Adrenal gland (tissue), 12 donors: ENCODE measurements around the gene PLCG2. TPM values are rescaled to one million over a fixed set of nuclear protein-coding genes. Genes with fewer than 3 reads are reported as not detected.

Source experiments
- DNase-seq, 7 donors: peaks; one replicate each; pipeline ENCODE4 v3.0.0-alpha.2; 2019 to 2020
- H3K27ac ChIP-seq, 5 donors: fragments of 200-600 bp; sonication (generic) in 4 of 5; 1 replicate in 3 of 5; 2 replicates in 2 of 5; pipeline versions ENCODE4 v1.5.1 to v1.8.0; 2016 to 2020; ENCODE audit warnings: mild to moderate bottlenecking in 1 of 5
- H3K27me3 ChIP-seq: fragments of 200-600 bp; 2 replicates; pipeline ENCODE4 v1.8.0; 2021
- H3K36me3 ChIP-seq, 2 donors: fragments of 200-600 bp; replicated peaks in 1 of 2; 1 replicate in 1 of 2; 2 replicates in 1 of 2; pipeline versions ENCODE4 v1.5.1 to v1.8.0; 2018 to 2022
- H3K4me1 ChIP-seq, 2 donors: fragments of 200-600 bp; replicated peaks in 1 of 2; 1 replicate in 1 of 2; 2 replicates in 1 of 2; pipeline versions ENCODE4 v1.5.1 to v1.8.0; 2018 to 2021
- H3K4me3 ChIP-seq, 4 donors: fragments of 200-600 bp; sonication (generic) in 3 of 4; one replicate each; pipeline ENCODE4 v1.5.1; 2016 to 2018
- H3K9me3 ChIP-seq, 3 donors: fragments of 200-600 bp; sonication (generic) in 1 of 3; replicated peaks in 1 of 3; 1 replicate in 2 of 3; 2 replicates in 1 of 3; pipeline versions ENCODE4 v1.5.1 to v1.8.0; 2016 to 2021
- POLR2A ChIP-seq, 2 donors: fragments of 450-650 bp; IDR thresholded peaks; one replicate each; pipeline ENCODE4 v1.6.1; 2017; ENCODE audit warnings: antibody characterized with exemption in 2 of 2, mild to moderate bottlenecking in 2 of 2, moderate library complexity in 1 of 2
- WGBS, 4 donors: extraction: QIAGEN DNeasy Blood & Tissue Kit in 2 of 4; methylation state at CpG; one replicate each; pipeline versions ENCODE4 v1.1.5 to v1.1.7; 2013 to 2017; 5-methylcytosine and 5-hydroxymethylcytosine counted together
- intact Hi-C, 2 donors: fragments of 100-400 bp; cut with DNase I; formaldehyde crosslinking; loops; one replicate each; pipeline versions ENCODE4 v1.14.1 to v1.15.0; 2022 to 2023
- polyA plus RNA-seq, 3 donors: library from polyadenylated mRNA; stranded (reverse); fragments of 200-250 nt in 2 of 3; fragments of 350-450 nt in 1 of 3; fragmentation: Illumina TruSeq in 1 of 3; extraction: RNeasy Lipid Tissue Mini Kit (QIAGEN cat#74804) in 1 of 3; gene quantifications; one replicate each; pipeline ENCODE4 v1.2.3, GENCODE V29; 2013 to 2014
- total RNA-seq, 9 donors: library from RNA; depleted of rRNA in 4 of 9; stranded (reverse); fragments of >200 nt in 4 of 9; fragments of 120-200 nt in 1 of 9; fragmentation: NEBNext Ultra II Directional in 1 of 9; extraction: Animal tissue kit (Norgen Biotek cat#: 25700) in 1 of 9; gene quantifications; one replicate each; pipeline versions ENCODE4 v1.1.0 to v1.2.4, GENCODE V29; 2013 to 2023
- TF ChIP-seq, protein P1 (sequence below), 6 experiments: fragments of 450-650 bp in 4 of 6; fragments of 200-600 bp in 2 of 6; sonication (generic) in 1 of 6; IDR thresholded peaks; 1 replicate in 5 of 6; 2 replicates in 1 of 6; pipeline versions ENCODE4 v1.5.1 to v1.8.0; 2016 to 2021; ENCODE audit warnings: antibody characterized with exemption in 6 of 6, mild to moderate bottlenecking in 2 of 6, moderate library complexity in 1 of 6
- donor health status: healthy with polysubstance abuse.
- donor health status: Bipolar disorder and iron deficiency.
- donor health status: DM: yes; HTN: yes; CAD: no.
- donor health status: DM: no; HTN: no; CAD: no.
- donor health status: DM: no; HTN: no; CAD: no.
- donor health status: DM: yes; HTN: yes; CAD: no.

Gene PLCG2
- total and polyA plus RNA-seq, 12 donors = 4.8 to 47.6 (median 10.9) TPM

DNA sequence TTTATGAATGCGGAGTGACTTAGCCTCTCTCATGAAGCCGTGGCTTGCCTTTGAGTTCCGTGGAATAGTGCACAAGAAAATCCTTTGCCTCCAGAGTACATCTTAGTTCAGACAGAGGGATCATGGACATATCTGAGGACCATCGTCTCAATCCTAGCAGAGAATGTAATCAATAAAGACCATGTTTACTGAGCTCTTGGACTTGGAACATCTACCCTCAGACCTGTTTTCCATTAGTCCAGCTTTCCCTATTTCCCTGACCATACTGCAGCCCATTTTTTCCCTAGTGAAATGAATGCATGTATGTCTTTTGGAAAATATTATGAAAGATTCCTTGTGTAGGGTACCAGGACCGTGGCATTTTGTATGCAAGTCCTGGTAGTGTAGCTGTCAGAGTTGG, 90.2 kb downstream of the PLCG2 start:
- intact Hi-C loops = no loop called here
- Histone ChIP-seq H3K4me1 (no peaks in the 10 kb centered on the region), H3K4me3 (no peak overlapping the region), H3K36me3 (no peaks in the 10 kb centered on the region), H3K9me3 (no peaks in the 10 kb centered on the region), H3K27me3 (no peaks in the 10 kb centered on the region), H3K27ac (no peak overlapping the region)
- no peak for TF ChIP-seq POLR2A (IDR thresholded peaks at IDR 0.05)
- WGBS, 4 donors = 87 to 96% (median 88%) methylated on average over 5 of the region's 5 CpGs
- DNase-seq = no peak

DNA sequence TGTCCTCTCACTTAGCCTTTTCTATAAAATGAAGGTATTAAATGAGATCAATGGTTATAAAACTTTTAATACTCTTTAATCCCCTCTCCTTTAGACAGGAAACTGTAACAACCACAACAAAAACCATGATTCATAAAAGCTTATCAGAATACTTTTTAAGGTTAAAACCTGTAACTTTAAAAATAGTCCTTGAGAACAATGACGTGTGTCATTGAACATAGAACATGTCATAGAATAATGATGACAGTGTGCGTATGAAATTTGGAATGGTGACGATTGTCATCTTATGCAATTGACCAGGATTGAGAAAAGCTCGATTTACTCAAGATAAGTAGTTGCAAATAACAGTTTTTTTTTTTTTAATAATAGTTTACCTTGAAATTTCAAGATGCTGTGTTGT, 94.1 kb downstream of the PLCG2 start:
- DNase-seq = no peak
- TF ChIP-seq, protein P1, sequence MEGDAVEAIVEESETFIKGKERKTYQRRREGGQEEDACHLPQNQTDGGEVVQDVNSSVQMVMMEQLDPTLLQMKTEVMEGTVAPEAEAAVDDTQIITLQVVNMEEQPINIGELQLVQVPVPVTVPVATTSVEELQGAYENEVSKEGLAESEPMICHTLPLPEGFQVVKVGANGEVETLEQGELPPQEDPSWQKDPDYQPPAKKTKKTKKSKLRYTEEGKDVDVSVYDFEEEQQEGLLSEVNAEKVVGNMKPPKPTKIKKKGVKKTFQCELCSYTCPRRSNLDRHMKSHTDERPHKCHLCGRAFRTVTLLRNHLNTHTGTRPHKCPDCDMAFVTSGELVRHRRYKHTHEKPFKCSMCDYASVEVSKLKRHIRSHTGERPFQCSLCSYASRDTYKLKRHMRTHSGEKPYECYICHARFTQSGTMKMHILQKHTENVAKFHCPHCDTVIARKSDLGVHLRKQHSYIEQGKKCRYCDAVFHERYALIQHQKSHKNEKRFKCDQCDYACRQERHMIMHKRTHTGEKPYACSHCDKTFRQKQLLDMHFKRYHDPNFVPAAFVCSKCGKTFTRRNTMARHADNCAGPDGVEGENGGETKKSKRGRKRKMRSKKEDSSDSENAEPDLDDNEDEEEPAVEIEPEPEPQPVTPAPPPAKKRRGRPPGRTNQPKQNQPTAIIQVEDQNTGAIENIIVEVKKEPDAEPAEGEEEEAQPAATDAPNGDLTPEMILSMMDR (IDR thresholded peaks at IDR 0.05) = no peak
- no peak for TF ChIP-seq POLR2A (IDR thresholded peaks at IDR 0.05)
- intact Hi-C loops = loop anchor here in 1 of 2 donors (10.0 kb wide), 1 partner anchor 88 kb away; no protein-coding TSS in a partner anchor

DNA sequence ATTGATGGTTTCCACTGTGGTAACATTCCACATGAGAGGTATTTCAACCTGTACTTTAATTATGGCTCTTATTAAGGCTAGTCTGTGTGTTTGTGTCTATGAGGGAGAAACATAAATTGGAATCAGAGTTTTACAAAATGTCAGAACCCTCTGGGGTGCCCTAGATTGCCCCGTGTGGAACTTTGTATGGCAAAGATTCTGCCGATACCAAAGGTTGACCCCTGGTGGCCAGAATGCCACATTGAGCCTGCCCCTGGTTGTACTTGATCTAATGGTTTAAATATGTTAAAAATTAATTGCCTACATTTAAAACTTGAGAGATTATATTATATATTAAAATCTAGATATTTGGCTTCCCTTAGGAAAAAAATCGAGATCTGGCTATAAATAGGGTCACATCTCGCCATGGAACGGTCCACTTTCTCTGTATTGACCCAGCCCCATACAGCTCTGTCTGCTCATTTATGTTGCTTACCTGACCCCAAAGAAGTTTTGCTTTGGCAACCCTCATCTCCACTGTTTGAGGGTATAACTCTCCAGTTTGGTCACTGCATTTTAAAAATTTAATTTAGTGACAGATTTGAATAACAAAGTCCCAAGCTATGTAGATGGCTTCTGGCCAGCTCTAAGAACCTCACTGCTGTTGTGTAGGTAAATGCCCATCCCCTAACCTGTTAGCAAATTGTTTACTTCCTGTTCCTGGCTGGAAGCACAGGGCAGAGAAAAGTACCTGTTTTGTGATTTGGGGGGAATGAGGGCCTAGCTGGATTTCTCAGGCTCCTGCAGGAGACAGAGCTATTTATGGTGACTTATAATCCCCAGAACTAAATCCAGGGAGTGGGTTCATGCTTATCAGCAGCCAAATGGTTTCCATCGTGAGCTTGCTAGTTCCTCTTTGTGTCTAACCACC, 95.0 kb downstream of the PLCG2 start:
- H3K27me3 ChIP-seq = no peaks in the 10 kb centered on the region
- TF ChIP-seq, protein P1 (IDR thresholded peaks at IDR 0.05) = peak; percentile 55 to 80 (median 69)
- TF ChIP-seq POLR2A (IDR thresholded peaks at IDR 0.05) = no peak

More for the DNA sequence above, 94.1 kb downstream of the PLCG2 start:
- no peaks in the 10 kb centered on the region for H3K36me3 ChIP-seq
- H3K4me3 ChIP-seq = no peak overlapping the region
- H3K4me1 ChIP-seq = no peaks in the 10 kb centered on the region
- WGBS, 4 donors = 32 to 50% (median 37%) methylated on average over 4 of the region's 4 CpGs
- no peaks in the 10 kb centered on the region for H3K27me3 ChIP-seq
- no peak overlapping the region for H3K27ac ChIP-seq
- H3K9me3 ChIP-seq = no peaks in the 10 kb centered on the region

DNA sequence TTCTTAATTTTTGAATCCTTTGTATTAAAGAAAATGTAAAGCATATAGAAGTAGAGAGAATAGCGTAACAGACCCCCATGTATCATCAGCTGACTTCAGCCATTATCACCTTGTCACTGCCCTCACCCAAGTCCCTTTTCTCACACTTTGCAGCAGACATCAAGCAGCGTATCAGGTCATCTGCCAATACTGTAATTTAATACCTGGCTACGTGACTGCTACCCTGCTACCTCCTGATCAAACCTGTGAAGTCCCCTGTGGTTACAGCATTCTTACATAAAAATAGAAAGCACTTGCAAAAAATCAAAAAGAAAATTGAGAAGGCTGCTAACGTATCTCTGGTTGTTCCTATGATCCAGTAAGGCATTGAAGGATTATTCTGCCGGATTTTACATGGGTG, 96.4 kb downstream of the PLCG2 start:
- intact Hi-C loops = loop anchor here in 1 of 2 donors (10.0 kb wide), 1 partner anchor 91 kb away; no protein-coding TSS in a partner anchor
- Histone ChIP-seq H3K36me3 (no peaks in the 10 kb centered on the region), H3K27me3 (no peaks in the 10 kb centered on the region), H3K4me1 (no peaks in the 10 kb centered on the region), H3K27ac (no peak overlapping the region), H3K4me3 (no peak overlapping the region), H3K9me3 (no peaks in the 10 kb centered on the region)
- DNase-seq = no peak
- WGBS, 4 donors = 72 to 92% (median 81%) methylated on average over 4 to 5 of the region's 5 CpGs
- TF ChIP-seq, protein P1 (IDR thresholded peaks at IDR 0.05) = no peak
- TF ChIP-seq POLR2A (IDR thresholded peaks at IDR 0.05) = no peak

More for the DNA sequence above, 95.0 kb downstream of the PLCG2 start:
- no peaks in the 10 kb centered on the region for H3K4me1 ChIP-seq
- peak; percentile 33 to 84 (median 69) for DNase-seq
- no peaks in the 10 kb centered on the region for H3K9me3 ChIP-seq
- 12 to 25% (median 20%) methylated on average over 6 of the region's 6 CpGs for WGBS, 4 donors
- no peak overlapping the region for H3K4me3 ChIP-seq
- H3K36me3 ChIP-seq = no peaks in the 10 kb centered on the region
- intact Hi-C loops = loop anchor here in 1 of 2 donors (10.0 kb wide), 1 partner anchor 89 kb away; no protein-coding TSS in a partner anchor
- H3K27ac ChIP-seq = no peak overlapping the region
